ENCODE measurements around the gene PLA2G6.

PLA2G6 gene

DNA sequence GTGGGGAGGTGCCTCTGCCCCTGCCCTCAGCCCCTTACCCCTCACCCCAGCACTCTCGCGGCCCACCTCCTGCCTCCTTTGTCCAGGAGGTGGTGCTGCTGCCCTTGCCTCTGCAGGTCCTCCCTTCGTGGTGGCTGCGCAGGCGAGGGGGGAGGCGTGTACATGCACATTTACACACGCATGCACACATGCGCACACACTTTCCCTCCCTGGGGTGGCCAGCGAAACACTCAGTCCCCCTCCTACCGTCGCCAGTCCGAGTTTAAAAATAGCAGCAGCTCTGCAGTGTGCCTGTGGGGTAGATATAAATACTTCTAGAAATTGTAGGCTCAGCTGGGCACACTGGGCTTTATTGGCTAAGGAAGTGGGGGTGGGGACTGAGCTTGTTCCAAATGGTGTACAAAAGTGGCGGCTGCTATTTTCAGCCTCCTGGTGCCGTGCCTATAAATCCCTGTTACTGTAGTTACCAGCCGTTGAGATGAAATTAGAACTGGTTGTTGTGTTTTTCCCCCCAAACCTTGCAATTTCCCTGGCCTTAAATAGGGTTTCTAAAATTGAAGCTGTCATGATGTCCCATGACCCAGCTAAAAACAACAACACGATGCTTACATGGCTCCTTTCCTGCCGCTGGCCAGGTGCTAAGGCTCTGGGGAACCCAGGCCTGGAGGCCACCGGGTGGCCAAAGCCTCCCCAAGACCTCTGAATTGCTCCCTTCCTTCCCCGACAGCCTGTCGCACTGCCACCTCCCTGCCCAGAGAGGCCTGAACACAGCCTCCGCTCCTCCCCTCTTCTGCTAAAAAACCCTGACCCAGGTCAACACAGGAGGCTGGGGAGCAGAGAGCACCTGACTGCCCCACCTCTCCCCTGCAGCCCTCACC is 112.0 kb downstream of the PLA2G6 start:
- no peak for DNase-seq (ENCODE audit: low read depth)

DNA sequence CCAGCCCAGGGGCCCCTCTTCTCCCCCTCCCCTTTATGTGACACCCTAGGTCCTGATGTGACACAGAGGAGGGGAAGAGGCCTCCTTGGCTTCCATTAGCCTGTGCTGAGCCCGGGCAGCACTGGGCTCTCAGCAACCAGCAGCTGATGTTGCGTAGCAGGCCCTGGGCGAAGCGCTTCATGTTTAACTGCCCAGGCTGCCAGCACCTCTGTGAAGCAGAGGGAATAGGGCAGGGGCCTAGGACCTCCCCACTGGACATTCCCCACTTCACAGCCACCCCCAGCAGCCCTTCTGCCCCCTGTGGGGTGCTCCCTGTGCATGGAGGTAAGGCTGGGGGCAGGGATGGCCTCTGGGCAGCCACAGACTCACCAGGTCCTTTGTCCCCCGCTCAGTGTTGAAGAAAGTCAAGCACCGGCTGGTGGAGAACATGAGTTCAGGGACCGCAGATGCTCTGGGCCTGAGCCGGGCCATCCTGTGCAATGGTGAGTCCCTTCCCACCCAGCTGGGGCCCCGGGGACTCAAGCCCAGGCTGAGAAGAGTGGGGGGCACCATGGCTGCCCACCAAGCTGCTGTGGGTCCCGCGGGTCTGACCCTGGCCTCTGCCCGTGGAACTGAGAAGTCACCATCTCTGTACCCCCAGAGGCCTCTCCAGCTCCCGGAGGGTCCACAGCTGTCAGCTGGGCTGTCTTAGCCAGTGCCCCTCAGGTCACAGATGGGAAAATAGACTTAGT is 112.8 kb downstream of the PLA2G6 start:
- DNase-seq (ENCODE audit: low read depth), result no peak

- DNase-seq (ENCODE audit: low read depth), result no peak
Observed at GRCh38 chr22:38067761-38068360, 113.8 kb downstream of the PLA2G6 start.

GRCh38 chr22:38067028-38067415 is 114.6 kb downstream of the PLA2G6 start:
- no peak for DNase-seq (ENCODE audit: low read depth)

DNA sequence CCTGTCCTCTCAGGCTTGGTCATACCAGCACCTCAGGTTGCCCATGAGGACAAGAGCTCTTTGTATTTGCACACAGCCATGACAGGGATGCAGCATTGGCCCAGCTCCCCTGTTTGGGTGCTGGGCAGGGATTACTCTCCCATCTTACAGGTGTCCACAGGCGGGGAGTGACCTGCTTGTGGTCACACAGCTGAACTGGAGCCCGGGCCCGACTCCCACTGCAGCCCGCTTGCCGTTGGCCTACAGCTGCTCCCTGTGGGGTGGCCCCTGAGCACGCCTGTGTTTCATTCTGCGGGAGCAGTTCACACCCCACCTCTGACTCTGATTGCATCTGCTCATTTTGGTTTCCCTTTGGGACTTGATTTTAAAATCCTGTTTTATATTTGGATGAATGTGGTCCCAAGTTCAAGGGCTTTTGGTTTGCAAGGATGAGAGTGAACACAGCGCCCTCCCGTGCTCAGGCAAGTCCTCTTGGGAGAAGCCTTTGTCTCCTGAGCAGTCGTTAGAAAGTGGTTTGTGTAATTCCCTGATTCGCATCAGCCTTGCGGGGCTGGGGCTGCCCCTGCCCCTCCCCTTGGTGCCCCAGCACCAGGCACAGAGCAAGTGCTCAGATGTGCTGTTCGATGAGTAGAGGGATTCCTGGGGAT is 115.1 kb downstream of the PLA2G6 start:
- DNase-seq (ENCODE audit: low read depth), result no peak

- no peak for DNase-seq (ENCODE audit: low read depth)
Observed at GRCh38 chr22:38065539-38065938, 116.1 kb downstream of the PLA2G6 start.

DNA sequence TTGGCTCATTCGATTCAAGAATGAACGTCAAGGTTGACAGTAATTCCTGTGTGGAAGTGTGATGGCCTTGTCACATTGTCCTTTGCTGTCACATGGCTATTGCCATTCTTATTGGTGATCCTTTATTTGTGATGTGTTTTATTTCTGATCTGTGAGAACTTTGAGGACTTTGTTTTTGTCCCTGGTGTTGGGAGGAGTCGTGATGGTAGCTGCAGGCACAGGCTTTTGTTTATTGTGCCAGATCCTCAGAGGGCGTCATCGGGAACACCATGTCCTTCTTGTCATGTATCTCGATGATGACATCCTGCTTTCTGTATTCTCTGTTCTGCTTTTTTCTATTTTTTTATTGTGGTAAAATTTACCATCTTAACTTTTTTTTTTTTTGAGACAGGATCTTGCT is 118.8 kb downstream of the PLA2G6 start:
- DNase-seq (ENCODE audit: low read depth), result no peak
